Natural killer cell treated with Interleukin-12 subunit alpha and Interleukin-12 subunit beta and Interleukin-15 and Interleukin-18, amount 100 ng/mL, for 72 hours (primary cell): Measurements from ENCODE around the gene KPNA2. TPM values are rescaled to one million over a fixed set of nuclear protein-coding genes. Genes with fewer than 3 reads are reported as not detected.
"Not testable (repeated sequence)": the region's sequence is repeated elsewhere in the genome, so short reads cannot be mapped to it uniquely, and the experiment has no call there.

Experiments used
- ATAC-seq, 2 donors: fragments of 150-1000 bp; cut with Tn5 transposase in 1 of 2; sonication (Bioruptor Pico), chemical (Tn5 transposase) in 1 of 2; 2 replicates each; pipeline ENCODE4 v1.10.0; 2021
- DNase-seq: peaks from one replicate; pipeline ENCODE4 v3.0.0; 2022; ENCODE audit warnings: low spot score
- H3K27ac Mint-ChIP-seq, 2 donors: 1 replicate in 1 of 2; 2 replicates in 1 of 2; pipeline ENCODE4 v1.8.0; 2022; ENCODE audit warnings: mixed read lengths in 2 of 2, mild to moderate bottlenecking in 1 of 2, moderate library complexity in 1 of 2
- H3K27me3 Mint-ChIP-seq, 2 donors: 1 replicate in 1 of 2; 2 replicates in 1 of 2; pipeline ENCODE4 v1.8.0; 2022; ENCODE audit warnings: mixed read lengths in 2 of 2
- H3K36me3 Mint-ChIP-seq: one replicate; pipeline ENCODE4 v1.8.0; 2022; ENCODE audit warnings: mixed read lengths
- H3K4me1 Mint-ChIP-seq, 2 donors: 1 replicate in 1 of 2; 2 replicates in 1 of 2; pipeline ENCODE4 v1.8.0; 2022; ENCODE audit warnings: low read depth in 2 of 2, mixed read lengths in 2 of 2, mild to moderate bottlenecking in 1 of 2
- H3K4me3 Mint-ChIP-seq: one replicate; pipeline ENCODE4 v1.8.0; 2022; ENCODE audit warnings: mixed read lengths
- H3K9me3 Mint-ChIP-seq: 2 replicates; pipeline ENCODE4 v1.8.0; 2022; ENCODE audit warnings: mixed read lengths
- total RNA-seq, 2 donors: library from RNA; stranded (reverse); gene quantifications; one replicate each; pipeline ENCODE4 v1.2.3, GENCODE V29; 2022

The KPNA2 gene
- total RNA-seq, 2 donors from 2014 or later = 172 to 218 TPM

DNA sequence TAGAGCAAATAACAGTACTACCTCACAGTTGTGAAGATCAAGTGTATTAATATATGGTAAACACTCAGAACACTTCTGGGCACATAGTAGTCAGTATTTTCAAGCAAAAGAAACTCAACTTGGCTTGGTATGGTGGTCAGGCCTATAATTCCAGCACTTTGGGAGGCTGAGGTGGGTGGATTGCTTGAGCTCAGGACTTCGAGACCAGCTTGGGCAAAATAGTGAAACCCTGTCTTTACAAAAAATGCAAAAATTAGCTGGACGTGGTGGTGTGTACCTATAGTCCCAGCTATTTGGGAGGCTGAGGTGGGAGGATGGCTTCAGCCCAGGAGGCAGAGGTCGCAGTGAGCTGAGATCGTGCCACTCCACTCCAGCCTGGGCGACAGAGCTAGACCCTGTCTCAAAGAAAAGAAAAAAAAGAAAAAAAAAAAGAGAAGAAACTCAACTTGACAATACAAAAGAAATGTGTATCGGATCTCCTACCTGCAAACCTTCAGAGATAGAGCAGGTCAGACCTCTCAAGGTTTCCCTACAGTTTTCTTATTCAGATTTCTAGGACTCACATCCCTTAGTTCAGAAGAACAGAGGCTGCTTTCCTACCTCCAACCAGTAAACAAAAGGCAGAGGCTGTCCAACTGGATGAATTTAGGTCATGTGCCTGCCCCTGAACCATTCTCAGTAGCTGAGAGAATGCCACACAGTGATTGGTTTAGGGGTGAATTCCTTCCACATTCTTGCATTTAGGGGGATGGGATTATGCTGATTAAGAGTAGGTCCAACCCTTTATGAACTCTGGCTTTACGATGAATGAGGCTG, 1.7 kb upstream of the KPNA2 start:
- DNase-seq (no peak), ATAC-seq (no peak)
- Mint-ChIP-seq H3K4me1 (peaks cover 8 to 12% of the 10 kb centered on the region in 2 donors), H3K36me3 (peaks cover 12% of the 10 kb centered on the region), H3K9me3 (no peaks in the 10 kb centered on the region), H3K27ac (no peak overlapping the region), H3K4me3 (no peak overlapping the region), H3K27me3 (no peaks in the 10 kb centered on the region)

DNA sequence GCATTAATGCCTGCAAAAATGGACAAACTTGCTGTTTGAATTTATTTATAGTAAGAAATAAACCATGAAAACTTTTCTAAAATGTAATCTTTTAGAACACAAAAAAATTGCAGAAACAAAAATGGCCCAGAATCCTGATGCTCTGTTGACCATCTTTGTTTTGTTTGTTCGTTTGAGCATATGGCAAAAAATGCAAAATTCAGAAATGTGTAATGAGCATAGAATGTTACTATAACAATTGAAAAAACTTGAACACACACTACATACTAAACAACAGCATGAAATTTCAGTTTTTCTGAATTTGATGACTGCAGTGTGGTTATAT, 1.1 kb upstream of the KPNA2 start:
- DNase-seq = no peak
- Mint-ChIP-seq H3K9me3 (no peaks in the 10 kb centered on the region), H3K4me1 (peaks cover 8 to 12% of the 10 kb centered on the region in 2 donors), H3K27ac (no peak overlapping the region), H3K36me3 (peaks cover 12% of the 10 kb centered on the region), H3K4me3 (no peak overlapping the region), H3K27me3 (no peaks in the 10 kb centered on the region)
- no peak for ATAC-seq

DNA sequence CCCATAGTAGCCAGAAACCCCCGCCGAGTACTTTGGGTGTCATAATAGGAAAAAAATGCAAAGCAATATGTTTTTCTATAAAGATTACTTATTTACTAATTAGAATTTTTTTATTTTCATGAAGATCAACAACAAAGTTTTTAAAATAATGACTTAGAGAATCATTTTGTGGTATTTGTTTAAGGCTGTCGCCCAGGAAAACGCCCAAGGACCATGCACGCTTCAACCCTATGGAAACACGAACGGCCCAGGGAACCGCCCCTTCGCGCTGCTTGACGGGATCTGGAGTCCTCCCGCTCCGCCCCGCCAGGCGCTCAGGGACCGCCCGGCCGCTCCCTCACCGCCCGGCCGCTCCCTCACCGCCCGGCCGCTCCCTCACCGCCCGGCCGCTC, 408 bp upstream of the KPNA2 start:
- DNase-seq = peak; percentile 94
- Mint-ChIP-seq H3K4me1 (peaks cover 8 to 12% of the 10 kb centered on the region in 2 donors), H3K4me3 (peak overlapping the region; percentile 91), H3K9me3 (no peaks in the 10 kb centered on the region), H3K27ac (peak overlapping the region; percentile 86 to 92), H3K27me3 (no peaks in the 10 kb centered on the region), H3K36me3 (peaks cover 14% of the 10 kb centered on the region)
- ATAC-seq = peak; percentile 92 to 93

DNA sequence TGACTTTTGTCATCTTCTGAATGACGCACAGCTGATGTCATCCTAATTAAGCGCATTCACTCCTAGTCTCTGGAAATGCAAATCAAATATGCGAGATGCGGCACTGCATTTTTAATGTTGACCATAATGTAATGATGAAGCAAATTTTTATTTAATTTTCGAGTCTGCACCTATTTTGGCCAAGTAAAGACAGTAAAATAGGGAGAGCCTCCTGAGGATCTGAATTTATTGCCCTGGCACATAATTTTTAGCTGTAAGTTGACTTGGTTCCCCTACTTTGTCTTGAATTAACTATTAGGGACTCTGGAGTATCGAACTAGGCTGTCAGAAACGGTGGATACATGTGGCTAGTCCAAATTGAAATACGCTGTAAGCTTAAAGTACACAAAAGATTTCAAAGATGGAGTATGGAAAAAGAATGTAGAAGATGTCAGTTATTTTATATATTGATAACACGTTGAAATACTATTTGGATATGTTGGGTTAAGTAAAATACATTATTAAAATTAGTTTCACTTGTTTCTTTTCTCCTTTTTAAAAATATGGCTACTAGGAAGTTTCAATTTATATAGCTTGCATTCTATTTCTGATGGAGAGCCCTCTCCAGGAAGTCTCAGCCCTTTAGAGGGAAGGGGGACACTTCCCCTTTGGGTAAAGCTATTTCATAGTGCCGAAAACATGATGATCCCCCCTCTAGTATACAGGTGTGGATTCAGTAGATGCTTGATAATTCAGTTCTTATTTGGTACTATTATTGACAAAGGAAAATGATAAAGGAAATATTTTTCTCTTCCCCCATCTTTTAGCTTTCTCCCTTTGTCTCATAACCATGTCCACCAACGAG, 991 bp downstream of the KPNA2 start:
- Mint-ChIP-seq H3K36me3 (peaks cover 21% of the 10 kb centered on the region), H3K9me3 (no peaks in the 10 kb centered on the region)

DNA sequence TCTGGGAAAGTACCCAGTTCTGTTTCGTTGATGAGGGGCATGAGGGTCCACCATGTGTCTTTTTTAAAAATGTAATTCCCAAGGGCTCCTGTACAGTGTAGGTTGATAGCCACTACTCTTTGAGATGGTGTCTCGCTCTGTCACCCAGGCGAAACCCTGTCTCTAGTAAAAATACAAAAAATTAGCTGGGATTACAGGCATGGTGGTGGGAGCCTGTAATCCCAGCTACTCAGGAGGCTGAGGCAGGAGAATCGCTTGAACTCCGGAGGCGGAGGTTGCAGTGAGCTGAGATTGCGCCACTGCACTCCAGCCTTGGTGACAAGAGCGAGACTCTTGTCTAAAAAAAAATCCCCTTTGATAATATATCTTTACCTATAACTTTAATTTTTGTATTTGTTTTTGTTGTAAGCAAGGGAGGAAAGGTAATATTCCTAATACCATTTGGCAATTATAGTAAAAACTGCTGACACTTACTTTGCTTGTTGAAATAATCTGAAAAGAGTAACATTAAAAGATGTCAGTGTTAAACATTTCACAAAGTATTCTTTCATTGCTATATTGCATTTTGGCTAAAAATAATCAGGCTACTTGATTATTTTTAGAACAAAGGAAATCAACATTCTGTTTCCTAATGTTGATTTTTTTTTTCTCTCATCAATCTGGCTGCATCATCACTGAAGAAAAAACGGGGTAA, 11.8 kb downstream of the KPNA2 start:
- DNase-seq (no peak), ATAC-seq (no peak)
- Mint-ChIP-seq H3K27me3 (no peaks in the 10 kb centered on the region), H3K4me3 (no peak overlapping the region), H3K36me3 (peaks cover 26% of the 10 kb centered on the region), H3K4me1 (peaks cover 0 to 3% of the 10 kb centered on the region in 2 donors), H3K27ac (no peak overlapping the region), H3K9me3 (no peaks in the 10 kb centered on the region)

More for the DNA sequence above, 991 bp downstream of the KPNA2 start:
- peaks cover 8 to 12% of the 10 kb centered on the region in 2 donors for H3K4me1 Mint-ChIP-seq
- DNase-seq = no peak
- H3K4me3 Mint-ChIP-seq = peak overlapping the region; percentile 91
- no peaks in the 10 kb centered on the region for H3K27me3 Mint-ChIP-seq
- no peak for ATAC-seq
- H3K27ac Mint-ChIP-seq = peak overlapping the region; percentile 86 to 92

DNA sequence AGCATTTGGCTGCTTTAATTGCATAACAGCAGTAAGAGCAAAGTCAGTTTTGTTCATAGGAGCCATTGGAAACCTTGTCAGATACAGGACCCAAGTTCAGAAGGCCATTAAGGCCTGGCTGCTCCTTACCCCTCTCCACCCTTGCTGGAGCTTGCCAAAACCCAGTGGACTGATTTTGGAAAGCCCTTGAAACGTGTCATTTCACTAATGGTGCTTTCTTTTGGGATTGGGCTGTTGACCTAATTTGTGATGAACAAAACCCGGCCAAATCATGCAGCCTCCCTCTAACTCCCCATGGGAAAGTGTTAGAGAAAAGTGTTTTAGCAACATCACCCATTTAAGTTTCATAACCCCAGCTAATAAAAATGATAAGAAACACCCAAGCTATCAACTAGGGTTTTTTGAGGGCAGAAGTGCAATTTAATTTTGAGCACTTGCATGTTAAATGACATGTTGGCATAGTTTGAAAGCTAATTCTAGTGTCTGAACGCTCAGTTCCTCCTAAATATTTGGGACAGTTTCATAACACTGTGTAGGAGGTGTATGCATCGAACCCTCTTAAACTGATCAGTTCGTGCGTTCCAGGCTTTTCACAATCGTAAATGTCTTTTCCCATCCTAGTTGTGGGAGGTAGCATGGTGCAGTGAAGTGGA, 12.5 kb downstream of the KPNA2 start:
- not testable (repeated sequence) for H3K27me3 Mint-ChIP-seq, H3K27ac Mint-ChIP-seq, H3K4me1 Mint-ChIP-seq

DNA sequence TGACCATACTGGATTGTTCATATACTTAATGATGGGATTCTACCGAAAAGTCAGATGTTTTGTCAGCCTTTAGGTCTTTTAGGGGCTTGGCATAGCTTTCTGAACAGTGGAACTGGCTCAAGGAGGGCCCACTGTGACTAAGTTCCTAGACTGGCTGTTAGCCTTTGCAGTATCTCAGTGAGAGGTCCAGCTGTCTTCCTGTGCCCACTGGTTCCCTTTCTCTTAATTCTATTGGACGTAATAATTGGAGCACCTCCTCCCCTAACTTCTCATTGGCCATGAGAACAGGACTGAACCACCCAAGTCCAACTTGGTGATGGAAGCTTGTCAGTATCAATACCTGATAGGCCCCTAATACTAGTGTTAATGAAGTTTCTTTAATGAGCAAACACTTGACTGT, 13.5 kb downstream of the KPNA2 start:
- Mint-ChIP-seq H3K36me3 (peaks cover 13% of the 10 kb centered on the region), H3K9me3 (no peaks in the 10 kb centered on the region), H3K27me3 (no peaks in the 10 kb centered on the region), H3K4me1 (no peaks in the 10 kb centered on the region), H3K4me3 (no peak overlapping the region), H3K27ac (peak overlapping the region in 1 of 2 donors; percentile 3)
- DNase-seq (no peak), ATAC-seq (no peak)

More for the DNA sequence above, 12.5 kb downstream of the KPNA2 start:
- H3K36me3 Mint-ChIP-seq = peaks cover 21% of the 10 kb centered on the region
- not testable (repeated sequence) for DNase-seq, ATAC-seq, H3K9me3 Mint-ChIP-seq, H3K4me3 Mint-ChIP-seq

DNA sequence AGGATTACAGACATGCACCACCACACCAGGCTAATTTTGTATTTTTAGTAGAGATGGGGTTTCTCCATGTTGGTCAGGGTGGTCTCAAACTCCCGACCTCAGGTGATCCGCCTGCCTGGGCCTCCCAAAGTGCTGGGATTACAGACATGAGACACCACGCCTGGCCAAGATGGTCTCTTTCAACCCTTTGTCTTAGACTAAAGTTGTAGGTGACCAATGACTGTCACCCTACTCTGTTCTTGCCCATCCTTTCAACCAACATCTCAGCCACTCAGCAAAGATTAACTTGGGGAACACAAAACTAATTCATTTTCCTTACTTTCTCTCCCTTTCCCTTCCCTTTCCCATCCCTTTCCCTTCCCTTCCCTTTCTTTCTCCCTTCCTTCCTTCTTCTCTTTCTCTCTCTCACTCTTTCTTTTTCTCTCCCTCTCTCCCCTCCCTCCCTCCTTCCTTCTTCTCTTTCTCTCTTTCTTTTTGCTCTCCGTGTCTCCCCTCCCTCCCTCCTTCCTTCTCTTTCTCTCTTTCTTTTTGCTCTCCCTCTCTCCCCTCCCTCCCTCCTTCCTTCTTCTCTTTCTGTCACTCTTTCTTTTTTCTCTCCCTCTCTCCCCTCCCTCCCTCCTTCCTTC, 14.4 kb downstream of the KPNA2 start:
- H3K27me3 Mint-ChIP-seq, H3K9me3 Mint-ChIP-seq, ATAC-seq, DNase-seq, H3K4me3 Mint-ChIP-seq, H3K4me1 Mint-ChIP-seq, H3K36me3 Mint-ChIP-seq: not testable (repeated sequence)
- peak overlapping the region in 1 of 2 donors; percentile 3 for H3K27ac Mint-ChIP-seq

DNA sequence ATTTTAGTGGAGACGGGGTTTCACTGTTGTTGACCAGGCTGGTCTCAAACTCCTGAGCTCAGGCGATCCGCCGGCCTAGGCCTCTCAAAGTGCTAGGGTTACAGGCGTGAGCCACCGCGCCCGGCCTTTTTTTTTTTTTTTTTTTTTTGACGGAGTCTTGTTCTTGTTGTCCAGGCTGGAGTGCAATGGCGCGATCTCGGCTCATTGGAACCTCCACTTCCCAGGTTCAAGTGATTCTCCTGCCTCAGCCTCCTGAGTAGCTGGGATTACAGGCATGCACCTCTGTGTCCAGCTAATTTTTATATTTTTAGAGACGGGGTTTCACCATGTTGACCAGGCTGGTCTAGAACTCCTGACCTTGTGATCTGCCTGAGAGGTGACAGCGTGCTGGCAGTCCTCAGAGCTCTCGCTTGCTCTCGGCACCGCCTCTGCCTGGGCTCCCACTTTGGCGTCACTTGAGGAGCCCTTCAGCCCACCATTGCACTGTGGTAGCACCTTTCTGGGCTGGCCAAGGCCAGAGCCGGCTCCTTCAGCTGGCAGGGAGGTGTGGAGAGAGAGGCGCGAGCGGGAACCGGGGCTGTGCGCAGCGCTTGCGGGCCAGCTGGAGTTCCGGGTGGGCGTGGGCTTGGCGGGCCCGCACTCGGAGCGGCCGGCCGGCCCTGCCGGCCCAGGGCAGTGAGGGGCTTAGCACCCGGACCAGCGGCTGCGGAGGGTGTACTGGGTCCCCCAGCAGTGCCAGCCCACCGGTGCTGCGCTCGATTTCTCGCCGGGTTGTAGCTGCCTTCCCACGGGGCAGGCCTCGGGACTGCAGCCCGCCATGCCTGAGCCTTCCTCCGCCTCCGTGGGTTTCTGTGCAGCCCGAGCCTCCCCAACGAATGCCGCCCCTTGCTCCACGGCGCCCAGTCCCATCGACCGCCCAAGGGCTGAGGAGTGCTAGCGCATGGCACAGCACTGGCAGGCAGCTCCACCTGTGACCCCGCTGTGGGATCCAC, 16.1 kb downstream of the KPNA2 start:
- peak overlapping the region in 1 of 2 donors; percentile 16 for H3K27ac Mint-ChIP-seq
- not testable (repeated sequence) for DNase-seq, H3K4me3 Mint-ChIP-seq, H3K9me3 Mint-ChIP-seq, ATAC-seq, H3K4me1 Mint-ChIP-seq, H3K36me3 Mint-ChIP-seq, H3K27me3 Mint-ChIP-seq

DNA sequence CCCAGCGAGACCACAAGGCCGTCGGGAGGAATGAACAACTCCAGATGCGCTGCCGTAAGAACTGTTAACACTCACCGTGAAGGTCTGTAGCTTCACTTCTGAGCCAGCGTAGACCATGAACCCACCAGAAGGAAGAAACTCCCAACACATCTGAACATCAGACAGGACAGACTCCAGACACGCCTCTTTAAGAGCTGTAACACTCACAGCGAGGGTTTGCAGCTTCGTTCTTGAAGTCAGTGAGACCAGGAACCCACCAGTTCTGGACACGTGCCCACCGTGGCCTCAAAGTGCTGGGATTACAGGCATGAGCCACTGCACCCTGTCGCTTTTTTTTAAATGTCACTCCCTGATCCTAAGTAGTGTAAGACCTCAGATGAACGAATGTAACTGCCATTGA, 17.3 kb downstream of the KPNA2 start:
- DNase-seq (no peak), ATAC-seq (no peak)
- H3K4me1 Mint-ChIP-seq = no peaks in the 10 kb centered on the region
- H3K9me3 Mint-ChIP-seq = no peaks in the 10 kb centered on the region
- H3K27ac Mint-ChIP-seq = peak overlapping the region in 1 of 2 donors; percentile 16
- H3K4me3 Mint-ChIP-seq = no peak overlapping the region
- no peaks in the 10 kb centered on the region for H3K36me3 Mint-ChIP-seq
- no peaks in the 10 kb centered on the region for H3K27me3 Mint-ChIP-seq

DNA sequence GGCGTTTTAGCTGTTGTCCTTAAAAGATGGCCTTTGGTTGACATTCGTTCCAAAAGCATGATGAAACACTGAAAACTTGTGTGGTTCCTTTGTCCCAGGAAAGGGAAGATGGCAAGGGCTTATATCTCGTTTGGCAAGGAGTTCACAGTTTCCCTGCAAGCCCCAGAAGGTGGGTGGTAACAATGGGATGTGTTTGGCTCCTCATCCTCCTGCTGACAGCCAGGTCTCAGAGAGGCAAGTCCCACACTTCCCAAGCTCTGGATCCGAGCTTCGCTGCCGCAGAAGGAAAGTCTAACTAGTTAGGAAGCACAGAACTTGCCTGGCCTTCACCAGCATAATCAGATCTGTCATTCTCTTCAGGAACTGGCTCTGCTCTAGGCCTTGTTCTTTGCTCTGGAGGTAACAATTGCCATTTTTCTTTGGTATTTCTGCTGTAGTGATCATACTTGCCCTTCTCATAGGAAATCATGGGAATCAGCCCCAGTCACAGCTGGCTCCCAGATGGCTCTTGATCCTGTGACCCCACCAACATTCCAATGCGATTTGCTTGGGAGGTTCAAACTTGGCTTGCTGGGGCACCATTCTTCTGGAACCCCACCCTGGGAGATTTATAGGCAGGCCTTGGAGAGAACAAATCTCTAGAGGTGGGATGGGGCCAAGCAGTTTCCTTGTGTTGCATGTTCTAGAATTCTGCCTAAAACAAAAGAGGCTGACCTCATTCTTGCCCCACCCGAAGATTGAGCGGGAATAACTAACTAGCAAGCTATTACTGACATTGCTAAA, 17.9 kb downstream of the KPNA2 start:
- DNase-seq (no peak), ATAC-seq (no peak)
- Mint-ChIP-seq H3K9me3 (no peaks in the 10 kb centered on the region), H3K27me3 (no peaks in the 10 kb centered on the region), H3K27ac (peak overlapping the region in 1 of 2 donors; percentile 16), H3K4me3 (no peak overlapping the region), H3K36me3 (no peaks in the 10 kb centered on the region), H3K4me1 (no peaks in the 10 kb centered on the region)
